ENCODE data around the gene MAGI1.
"Not testable (repeated sequence)": the region's sequence is repeated elsewhere in the genome, so short reads cannot be mapped to it uniquely, and the experiment has no call there.

MAGI1 gene

GRCh38 chr3:65867463-65868210, 171.1 kb downstream of the MAGI1 start:
- DNase-seq = no peak

- DNase-seq = no peak
These were observed 174.3 kb downstream of the MAGI1 start for GRCh38 chr3:65864357-65864904.

- no peak for DNase-seq
These were observed 177.0 kb downstream of the MAGI1 start for GRCh38 chr3:65861718-65862117.

GRCh38 chr3:65859612-65860011, 179.1 kb downstream of the MAGI1 start:
- DNase-seq = not testable (repeated sequence)

- no peak for DNase-seq
These were observed 180.0 kb downstream of the MAGI1 start for GRCh38 chr3:65858749-65859148.

- DNase-seq = no peak
These were observed 181.4 kb downstream of the MAGI1 start for GRCh38 chr3:65857327-65857726.

- no peak for DNase-seq
These were observed 181.8 kb downstream of the MAGI1 start for GRCh38 chr3:65856907-65857306.

GRCh38 chr3:65855370-65856100, 183.2 kb downstream of the MAGI1 start:
- DNase-seq = no peak

- no peak for DNase-seq
These were observed 184.0 kb downstream of the MAGI1 start for GRCh38 chr3:65854606-65855304.

- DNase-seq = no peak
These were observed 186.9 kb downstream of the MAGI1 start for GRCh38 chr3:65851827-65852226.

GRCh38 chr3:65850261-65850660, 188.5 kb downstream of the MAGI1 start:
- no peak for DNase-seq

GRCh38 chr3:65848024-65848423, 190.7 kb downstream of the MAGI1 start:
- no peak for DNase-seq

- DNase-seq = no peak
These were observed 191.8 kb downstream of the MAGI1 start for GRCh38 chr3:65846936-65847335.

GRCh38 chr3:65844370-65844769, 194.3 kb downstream of the MAGI1 start:
- no peak for DNase-seq

- no peak for DNase-seq
These were observed 195.0 kb downstream of the MAGI1 start for GRCh38 chr3:65843732-65844131.

- no peak for DNase-seq
These were observed 201.1 kb downstream of the MAGI1 start for GRCh38 chr3:65837604-65838003.

- DNase-seq = no peak
These were observed 202.7 kb downstream of the MAGI1 start for GRCh38 chr3:65836047-65836446.

GRCh38 chr3:65833761-65834505, 204.8 kb downstream of the MAGI1 start:
- DNase-seq = no peak

GRCh38 chr3:65831733-65832425, 206.8 kb downstream of the MAGI1 start:
- DNase-seq = no peak

GRCh38 chr3:65830948-65831732, 207.6 kb downstream of the MAGI1 start:
- no peak for DNase-seq

GRCh38 chr3:65829228-65829627, 209.5 kb downstream of the MAGI1 start:
- DNase-seq = no peak

Measured in hematopoietic multipotent progenitor cell treated with erythropoietin and hydrocortisone succinate and interleukin-3 and kit ligand, for 8 days (in vitro differentiated cells).